22Rv1 (cell line): ENCODE measurements around the gene MVP.

ENCODE experiments used
- CTCF ChIP-seq: fragments of 450-650 bp; IDR thresholded peaks from 2 replicates; pipeline ENCODE4 v1.5.1; 2017; ENCODE audit warnings: mild to moderate bottlenecking
- ZFX ChIP-seq: fragments of 450-650 bp; IDR thresholded peaks from 2 replicates; pipeline ENCODE4 v1.6.1; 2017; ENCODE audit warnings: antibody characterized with exemption, borderline replicate concordance

GRCh38 chr16:29871822-29872546 is 51.7 kb downstream of the MVP start:
- TF ChIP-seq CTCF (no peak), ZFX (no peak)
